Hepatic stellate cell (primary cell): ENCODE results near the gene PLOD3.
"Not testable (repeated sequence)": the region's sequence is repeated elsewhere in the genome, so short reads cannot be mapped to it uniquely, and the experiment has no call there.

Experiments
- DNase-seq: peaks from one replicate; pipeline ENCODE4 v3.0.0; 2011; ENCODE audit warnings: low spot score

Gene PLOD3

GRCh38 chr7:101212014-101212413, 5.4 kb downstream of the PLOD3 start:
- DNase-seq = no peak

- no peak for DNase-seq
Measured at GRCh38 chr7:101211501-101211900, 5.9 kb downstream of the PLOD3 start.

- no peak for DNase-seq
Measured at GRCh38 chr7:101210143-101210542, 7.2 kb downstream of the PLOD3 start.

DNA sequence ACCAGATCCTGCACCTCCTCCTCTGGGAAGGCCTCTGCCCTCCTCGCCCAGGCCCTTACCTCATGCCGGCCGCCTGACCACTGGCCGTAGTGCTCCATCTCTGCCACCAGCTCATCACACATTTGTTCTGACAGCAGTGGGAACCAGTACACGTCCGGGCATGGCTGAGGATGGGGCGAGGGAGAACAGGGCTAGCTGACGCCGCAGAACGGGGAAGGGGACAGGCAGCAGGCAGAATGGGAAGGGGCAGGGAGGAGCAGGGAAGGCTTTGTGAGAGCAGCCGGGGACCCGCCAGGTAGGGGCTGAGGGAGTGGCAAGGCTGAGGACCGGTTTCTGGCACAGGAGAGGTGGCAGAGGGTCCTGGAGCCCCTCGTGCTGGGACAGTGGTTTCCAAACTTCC, 8.6 kb downstream of the PLOD3 start:
- no peak for DNase-seq

- no peak for DNase-seq
Measured at GRCh38 chr7:101207459-101207858, 9.9 kb downstream of the PLOD3 start.

- DNase-seq = no peak
Measured at GRCh38 chr7:101206665-101207042, 10.7 kb downstream of the PLOD3 start.

DNA sequence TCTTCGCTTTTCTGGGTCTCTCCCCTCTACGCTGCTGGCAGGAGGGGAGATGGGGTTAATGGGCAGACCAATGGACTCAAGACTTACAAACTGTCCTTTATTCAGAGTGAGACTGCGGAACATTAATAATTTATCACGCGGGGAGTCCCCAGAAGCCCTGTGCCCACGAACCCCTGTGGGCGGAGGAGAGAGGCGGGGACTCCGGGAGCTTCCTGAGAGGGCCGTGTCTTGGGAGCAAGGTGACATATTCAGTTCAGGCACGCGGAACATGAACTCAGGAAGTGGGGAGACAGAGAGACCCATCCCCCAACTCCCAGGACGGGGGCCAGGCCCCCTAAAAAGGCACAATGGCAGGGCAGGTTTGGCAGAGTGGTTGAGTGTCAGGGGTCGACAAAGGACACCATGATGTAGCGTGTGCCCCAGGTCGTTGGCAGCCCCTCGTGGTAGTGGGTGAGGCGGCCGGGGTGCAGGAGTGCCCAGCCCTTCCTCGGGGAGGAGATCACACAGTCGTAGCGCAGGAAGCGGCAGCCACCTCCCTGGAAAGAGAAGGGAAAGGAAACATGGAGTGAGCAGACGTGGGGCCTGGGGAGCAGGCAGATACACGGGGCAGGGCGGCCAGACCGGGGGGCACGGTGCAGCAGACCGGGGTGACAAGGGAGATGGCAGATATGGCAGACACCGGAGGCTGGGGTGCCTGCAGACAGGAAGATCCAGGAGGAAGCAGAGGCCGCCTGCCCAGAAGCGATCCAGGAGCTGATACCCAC, 11.3 kb downstream of the PLOD3 start:
- DNase-seq = no peak

- DNase-seq = not testable (repeated sequence)
Measured at GRCh38 chr7:101203740-101204738, 13.3 kb downstream of the PLOD3 start.

- DNase-seq = no peak
Measured at GRCh38 chr7:101202603-101202918, 14.8 kb downstream of the PLOD3 start.

GRCh38 chr7:101201695-101202602, 15.4 kb downstream of the PLOD3 start:
- no peak for DNase-seq

DNA sequence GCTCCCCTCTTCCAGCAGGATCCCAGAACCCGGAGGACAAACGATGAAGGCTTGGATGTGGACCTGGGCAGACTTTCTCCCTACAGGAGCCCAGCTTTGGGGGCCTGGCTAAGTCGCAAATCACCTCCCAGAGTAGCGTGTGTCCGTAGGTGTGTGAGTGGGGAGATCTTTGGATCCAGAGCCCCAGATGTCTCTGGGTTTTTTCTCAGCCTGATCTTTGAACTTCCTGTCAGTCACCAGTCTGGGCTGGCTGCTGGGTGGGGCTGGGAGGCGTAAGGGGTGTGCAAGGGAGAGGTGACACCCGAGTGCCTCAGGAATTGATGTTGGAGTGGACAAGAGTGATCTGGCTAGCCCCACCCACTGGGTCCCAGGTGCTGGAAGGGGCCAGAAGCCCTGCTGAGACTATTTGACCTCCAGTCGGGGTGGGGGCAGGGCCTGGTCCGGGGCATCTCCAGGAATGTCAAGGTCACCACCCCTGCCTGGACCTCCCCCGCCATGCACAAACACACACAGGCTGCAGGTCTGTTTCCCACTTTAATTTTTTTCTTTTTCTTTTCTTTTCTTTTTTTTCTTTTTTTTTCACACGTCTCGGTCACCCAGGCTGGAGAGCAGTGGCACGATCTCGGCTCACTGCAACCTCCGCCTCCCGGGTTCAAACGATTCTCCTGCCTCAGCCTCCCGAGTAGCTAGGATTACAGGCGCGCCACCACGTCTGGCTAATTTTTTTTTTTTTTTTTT, 16.4 kb downstream of the PLOD3 start, which contains the start of gene MOGAT3:
Gene MOGAT3 (minus strand): TSS at position 175 of the 738 bp plus-strand sequence. CDS start 182 bp downstream, outside the sequence.
- DNase-seq = no peak

DNA sequence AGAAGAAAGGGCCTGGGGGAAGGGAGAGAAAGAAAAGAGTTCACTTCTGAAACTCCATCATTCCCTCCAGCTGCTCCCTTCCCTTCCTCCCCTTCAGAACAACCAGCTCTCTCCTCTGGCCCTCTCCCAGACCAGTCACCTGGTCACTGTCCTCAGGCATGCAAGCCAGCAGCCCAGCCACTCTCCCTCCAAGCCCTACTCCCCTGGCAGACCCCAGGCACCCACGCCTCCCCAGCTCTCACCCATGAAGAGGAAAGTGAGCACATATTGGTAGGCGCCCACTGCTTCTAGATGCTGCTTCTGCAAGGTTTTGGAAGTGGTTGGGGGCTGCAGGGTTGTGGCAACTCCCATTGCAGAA, 16.9 kb downstream of the PLOD3 start:
- no peak for DNase-seq

DNA sequence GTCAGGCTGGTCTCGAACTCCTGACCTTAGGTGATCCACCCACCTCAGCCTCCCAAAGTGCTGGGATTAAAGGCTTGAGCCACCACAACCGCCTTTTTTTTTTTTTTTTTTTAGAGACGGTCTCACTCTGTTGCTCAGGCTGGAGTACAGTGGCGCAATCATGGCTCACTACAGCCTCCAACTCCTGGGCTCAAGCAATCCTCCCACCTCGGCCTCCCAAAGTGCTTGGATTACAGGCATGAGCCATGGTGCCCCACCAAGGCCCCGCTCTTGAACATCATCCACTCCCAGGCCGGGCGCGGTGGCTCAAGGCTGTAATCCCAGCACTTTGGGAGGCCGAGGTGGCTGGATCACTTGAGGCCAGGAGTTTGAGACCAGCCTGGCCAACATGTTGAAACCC, 17.9 kb downstream of the PLOD3 start:
- DNase-seq = not testable (repeated sequence)

DNA sequence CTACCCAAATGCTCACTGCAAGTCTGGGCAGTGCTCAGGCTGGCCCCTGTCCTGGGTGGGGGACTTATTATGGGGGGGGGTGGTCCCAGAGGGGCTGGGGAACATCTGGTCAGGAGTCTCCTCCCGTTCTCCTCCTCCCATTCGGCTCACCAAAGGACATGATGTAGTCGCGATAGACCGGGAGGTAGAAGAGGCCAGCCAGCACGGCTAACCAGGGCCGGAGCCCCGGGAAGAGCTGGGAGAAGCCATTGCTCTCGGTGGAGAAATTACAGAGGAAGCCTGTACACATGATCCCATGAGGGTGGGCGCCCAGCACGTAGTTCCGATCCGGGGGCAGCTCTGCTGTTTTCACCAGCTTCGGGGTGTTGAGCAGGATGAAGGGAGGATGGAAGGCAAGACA, 18.9 kb downstream of the PLOD3 start:
- no peak for DNase-seq

DNA sequence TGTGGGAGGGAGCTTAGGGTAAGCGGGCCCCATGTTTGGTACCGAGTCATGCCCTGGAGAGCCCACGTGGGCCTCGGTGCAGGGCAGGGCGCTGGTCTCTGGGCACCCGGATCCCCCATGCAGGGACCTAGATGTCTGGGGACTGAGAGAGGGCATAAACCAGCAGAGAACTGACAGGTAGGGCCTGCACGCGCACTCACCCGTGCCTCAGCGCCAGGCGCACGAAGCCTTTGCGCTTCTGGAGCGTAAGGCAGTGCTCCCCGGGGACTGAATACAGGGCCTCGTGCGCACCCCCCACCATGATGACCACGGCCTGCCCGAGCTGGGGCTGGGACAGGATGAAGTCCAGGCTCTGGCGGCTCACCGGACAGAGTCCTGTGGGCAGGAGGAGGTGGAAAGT, 19.4 kb downstream of the PLOD3 start:
- DNase-seq = no peak

DNA sequence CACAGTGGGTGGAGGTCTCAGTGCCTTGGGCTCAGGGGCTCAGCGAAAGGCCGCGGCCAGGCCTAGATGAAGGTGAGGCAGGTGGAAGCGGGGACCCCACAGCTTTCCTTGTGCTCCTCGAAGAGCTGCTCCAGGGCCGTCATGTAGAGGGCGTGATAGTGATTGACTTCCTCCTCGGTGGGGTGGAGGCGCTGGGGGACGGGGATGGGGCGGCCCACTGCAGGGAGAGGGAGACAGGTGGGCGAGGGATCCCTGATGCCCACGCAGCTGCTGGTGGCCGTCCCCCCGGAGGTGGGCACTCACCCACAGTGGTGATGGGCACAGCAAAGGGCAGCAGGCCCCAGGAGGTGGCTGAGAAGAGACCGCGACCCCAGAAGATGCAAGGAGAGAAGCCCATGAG, 21.5 kb downstream of the PLOD3 start:
- DNase-seq = no peak

DNA sequence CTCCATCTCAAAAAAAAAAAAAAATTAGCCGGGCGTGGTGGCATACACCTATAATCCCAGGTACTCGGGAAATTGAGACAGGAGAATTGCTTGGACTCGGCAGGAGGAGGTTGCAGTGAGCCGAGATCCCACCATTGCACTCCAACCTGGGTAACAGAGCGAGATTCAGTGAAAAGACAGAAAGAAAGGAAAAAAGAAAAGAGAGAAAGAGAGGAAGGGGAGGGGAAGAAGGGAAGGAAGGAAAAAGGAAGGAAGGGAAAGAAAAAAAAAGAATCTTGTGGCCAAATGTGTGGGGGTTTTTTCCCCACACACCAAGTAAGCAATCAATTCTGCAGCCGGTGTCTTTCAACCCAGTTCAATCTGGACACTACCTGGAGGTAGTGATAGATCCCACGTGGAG, 28.3 kb downstream of the PLOD3 start:
- no peak for DNase-seq

- no peak for DNase-seq
Measured at GRCh38 chr7:101186844-101187428, 30.4 kb downstream of the PLOD3 start.

GRCh38 chr7:101186194-101186593, 31.2 kb downstream of the PLOD3 start:
- DNase-seq = no peak

DNA sequence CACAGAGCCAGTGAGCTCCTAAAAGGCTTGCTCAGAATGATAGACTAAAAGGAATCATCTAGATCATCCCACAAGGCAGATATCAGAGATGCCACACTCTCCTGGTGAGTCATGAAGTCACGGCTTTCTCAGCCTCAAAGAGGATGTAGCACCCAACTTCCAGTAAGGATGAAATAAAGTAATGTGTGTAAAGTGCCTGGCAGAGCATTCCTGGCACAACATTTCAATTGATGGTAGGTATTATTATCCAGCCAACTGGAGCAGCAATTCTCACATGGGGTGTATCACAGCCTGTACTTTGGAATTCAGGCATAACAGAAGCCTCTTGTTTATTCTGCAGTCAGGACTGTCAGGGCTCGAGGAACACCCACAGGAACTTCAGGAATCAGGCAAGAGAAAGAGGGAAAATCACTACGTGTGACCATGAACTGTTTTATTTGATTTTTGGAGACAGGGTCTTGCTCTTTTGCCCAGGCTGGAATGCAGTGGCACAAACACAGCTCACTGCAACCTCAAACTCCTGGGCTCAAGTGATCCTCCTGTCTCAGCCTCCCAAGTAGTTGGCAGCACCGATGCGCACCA, 32.0 kb downstream of the PLOD3 start:
- no peak for DNase-seq
